GM23338 (cell line): ENCODE data around the gene MYH14. TPM values are rescaled to one million over a fixed set of nuclear protein-coding genes. Genes with fewer than 3 reads are reported as not detected.

Experiments used
- ATAC-seq: fragments of 200-7000 bp; cut with Tn5 transposase; 3 replicates; pipeline ENCODE4 v1.9.1; 2020
- DNase-seq: peaks from one replicate; pipeline ENCODE4 v3.0.0-alpha.2; 2015; ENCODE audit warnings: low spot score
- H2AFZ ChIP-seq: fragments of 200-600 bp; sonication (generic); 2 replicates; pipeline ENCODE4 v1.8.0; 2016; ENCODE audit warnings: antibody characterized with exemption, mild to moderate bottlenecking, moderate library complexity
- H3F3A ChIP-seq: fragments of 200-600 bp; sonication (generic); replicated peaks from 2 replicates; pipeline ENCODE4 v1.8.0; 2017; ENCODE audit warnings: antibody characterized with exemption, mixed run types, low read depth
- H3K27ac ChIP-seq: fragments of 200-600 bp; sonication (generic); 2 replicates; pipeline ENCODE4 v1.6.1; 2016; ENCODE audit warnings: low read depth
- H3K27me3 ChIP-seq: fragments of 200-600 bp; sonication (generic); 2 replicates; pipeline ENCODE4 v1.8.0; 2016; ENCODE audit warnings: mild to moderate bottlenecking, mixed run types, moderate library complexity; ENCODE audit not compliant: insufficient read depth
- H3K36me3 ChIP-seq: fragments of 200-600 bp; sonication (generic); 2 replicates; pipeline ENCODE4 v1.8.0; 2016; ENCODE audit warnings: mild to moderate bottlenecking; ENCODE audit not compliant: insufficient read depth
- H3K4me1 ChIP-seq: fragments of 200-600 bp; sonication (generic); 2 replicates; pipeline ENCODE4 v1.8.0; 2016; ENCODE audit warnings: mild to moderate bottlenecking, moderate library complexity; ENCODE audit not compliant: insufficient read depth
- H3K4me2 ChIP-seq: fragments of 200-600 bp; sonication (generic); 2 replicates; pipeline ENCODE4 v1.7.1; 2017; ENCODE audit warnings: mixed run types
- H3K4me3 ChIP-seq: fragments of 200-600 bp; sonication (generic); 2 replicates; pipeline ENCODE4 v1.6.1; 2016; ENCODE audit warnings: mixed run types
- H3K79me2 ChIP-seq: fragments of 200-600 bp; sonication (generic); replicated peaks from 2 replicates; pipeline ENCODE4 v1.8.0; 2017; ENCODE audit warnings: mild to moderate bottlenecking; ENCODE audit not compliant: insufficient read depth
- H3K9me2 ChIP-seq: fragments of 200-600 bp; sonication (generic); 2 replicates; pipeline ENCODE4 v1.8.0; 2017; ENCODE audit not compliant: insufficient read depth
- H4K20me1 ChIP-seq: fragments of 200-600 bp; sonication (generic); replicated peaks from 2 replicates; pipeline ENCODE4 v1.8.0; 2017; ENCODE audit warnings: mild to moderate bottlenecking; ENCODE audit not compliant: insufficient read depth
- H3K27ac Mint-ChIP-seq: 2 replicates; pipeline ENCODE4 v1.8.0; 2020; ENCODE audit warnings: inconsistent platforms, mild to moderate bottlenecking, moderate library complexity, mixed read lengths
- H3K27me3 Mint-ChIP-seq: 3 replicates; pipeline ENCODE4 v1.8.0; 2022; ENCODE audit warnings: low read depth, mild to moderate bottlenecking, moderate library complexity, mixed read lengths, inconsistent platforms; ENCODE audit not compliant: insufficient read depth, poor library complexity
- H3K36me3 Mint-ChIP-seq: 3 replicates; pipeline ENCODE4 v1.8.0; 2021; ENCODE audit warnings: low read depth, mild to moderate bottlenecking, inconsistent platforms, moderate library complexity, mixed read lengths
- H3K4me1 Mint-ChIP-seq: 3 replicates; pipeline ENCODE4 v1.8.0; 2020; ENCODE audit warnings: mild to moderate bottlenecking, inconsistent platforms, mixed read lengths
- H3K4me3 Mint-ChIP-seq: 3 replicates; pipeline ENCODE4 v1.8.0; 2021; ENCODE audit warnings: moderate library complexity, mild to moderate bottlenecking, inconsistent platforms, mixed read lengths
- H3K9me3 Mint-ChIP-seq: 3 replicates; pipeline ENCODE4 v1.8.0; 2020; ENCODE audit warnings: moderate library complexity, mild to moderate bottlenecking, inconsistent platforms, mixed read lengths
- CREB1 ChIP-seq: fragments of 250-450 bp; sonication (Bioruptor Pico); IDR thresholded peaks from 2 replicates; pipeline ENCODE4 v1.5.0; 2020; ENCODE audit warnings: low read depth, mild to moderate bottlenecking, moderate library complexity
- CTCF ChIP-seq, 2 experiments: fragments of 200-600 bp in 1 of 2; sonication (generic) in 1 of 2; conservative IDR thresholded peaks; 2 replicates each; pipeline versions ENCODE4 v1.5.1 to v1.6.1; 2016 to 2017; ENCODE audit warnings: antibody characterized with exemption in 2 of 2, low read depth in 2 of 2, mild to moderate bottlenecking in 2 of 2, moderate library complexity in 1 of 2
- ETS1 ChIP-seq: IDR thresholded peaks from 2 replicates; pipeline ENCODE4 v1.6.1; 2016; ENCODE audit warnings: antibody characterized with exemption
- EZH2 ChIP-seq: fragments of 200-600 bp; sonication (generic); IDR thresholded peaks from one replicate; pipeline ENCODE4 v1.8.0; 2017; ENCODE audit warnings: antibody characterized with exemption, mild to moderate bottlenecking, low read depth; ENCODE audit not compliant: unreplicated experiment
- EZH2phosphoT487 ChIP-seq: fragments of 200-600 bp; sonication (generic); IDR thresholded peaks from one replicate; pipeline ENCODE4 v1.8.1; 2018; ENCODE audit warnings: antibody characterized with exemption; ENCODE audit not compliant: unreplicated experiment
- JUNB ChIP-seq: IDR thresholded peaks from one replicate; pipeline ENCODE4 v1.6.1; 2016; ENCODE audit warnings: antibody characterized with exemption; ENCODE audit not compliant: unreplicated experiment
- NANOG ChIP-seq: IDR thresholded peaks from 2 replicates; pipeline ENCODE4 v1.6.1; 2016; ENCODE audit warnings: antibody characterized with exemption, borderline replicate concordance
- POLR2AphosphoS5 ChIP-seq: IDR thresholded peaks from 2 replicates; pipeline ENCODE4 v1.6.1; 2016; ENCODE audit warnings: antibody characterized with exemption, low read depth
- STAT1 ChIP-seq: IDR thresholded peaks from one replicate; pipeline ENCODE4 v1.6.1; 2016; ENCODE audit warnings: antibody characterized with exemption; ENCODE audit not compliant: unreplicated experiment
- ZNF114 ChIP-seq: fragments of 250-450 bp; sonication (Bioruptor Pico); IDR thresholded peaks from 2 replicates; pipeline ENCODE4 v1.5.0; 2020; ENCODE audit warnings: mild to moderate bottlenecking, moderate library complexity
- ZNF331 ChIP-seq: fragments of 250-450 bp; sonication (Bioruptor Pico); IDR thresholded peaks from 2 replicates; pipeline ENCODE4 v1.5.0; 2020; ENCODE audit warnings: low read depth, mild to moderate bottlenecking, moderate library complexity
- ZNF462 ChIP-seq: fragments of 250-450 bp; sonication (Bioruptor Pico); IDR thresholded peaks from 2 replicates; pipeline ENCODE4 v1.5.0; 2020; ENCODE audit warnings: mild to moderate bottlenecking, moderate library complexity
- polyA plus RNA-seq: library from polyadenylated mRNA; unstranded; fragments of >200 nt; fragmentation: Nextera tagmentation; extraction: Ambion mirVana; gene quantifications from 2 replicates; pipeline ENCODE4 v1.2.1, GENCODE V29; 2016
- total RNA-seq: library from RNA; depleted of rRNA; stranded (reverse); fragments of >200 nt; shearing (Covaris generic); gene quantifications from 2 replicates; pipeline ENCODE4 v1.2.3, GENCODE V29; 2014
- TF ChIP-seq, protein P1 (sequence below): IDR thresholded peaks from one replicate; pipeline ENCODE4 v1.6.1; 2018; ENCODE audit warnings: antibody characterized with exemption; ENCODE audit not compliant: unreplicated experiment

MYH14 gene
- total and polyA plus RNA-seq, 2 experiments from 2014 or later: 25.5 to 27.5 TPM

DNA sequence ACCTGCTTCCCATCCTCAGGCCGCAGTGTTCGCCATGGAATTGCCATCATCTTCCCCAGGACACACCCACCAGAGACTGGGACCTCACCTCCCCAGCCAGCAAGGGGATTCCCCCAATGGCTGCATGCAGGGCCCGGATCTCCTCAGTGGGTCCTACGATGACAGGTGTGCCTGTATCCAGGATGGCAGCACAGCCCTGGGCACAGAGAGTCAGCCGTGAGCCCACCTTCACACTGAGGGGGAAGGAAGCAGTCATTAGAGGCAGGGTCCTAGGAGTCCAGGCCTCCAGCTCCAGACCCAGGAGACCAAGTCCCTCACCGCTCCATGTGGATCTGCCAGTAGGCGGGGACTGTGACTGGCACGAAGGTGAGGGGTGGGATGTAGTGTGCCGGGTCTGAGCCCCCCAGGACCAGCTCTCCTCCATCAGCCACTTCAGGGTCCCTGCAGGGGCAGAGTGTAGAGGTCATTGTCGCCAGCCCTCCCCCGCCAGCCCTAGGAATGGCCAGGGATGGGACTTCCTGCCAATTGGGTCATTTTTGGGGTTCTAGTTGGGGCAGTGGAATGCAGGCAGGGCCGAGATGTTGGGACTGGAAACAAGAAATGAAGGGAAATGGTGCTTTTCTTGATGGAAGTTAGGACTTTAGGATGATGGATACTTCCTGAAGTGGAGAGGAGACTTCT, 131.5 kb downstream of the MYH14 start:
- Histone ChIP-seq H3K4me3 (no peak overlapping the region), H3F3A (peaks cover 17% of the 10 kb centered on the region), H4K20me1 (no peaks in the 10 kb centered on the region; the same call in 1 of the 2 replicates), H3K79me2 (peaks cover 4% of the 10 kb centered on the region), H3K27me3 (peaks cover 5% of the 10 kb centered on the region; the same call in 1 of the 2 replicates), H3K4me2 (no peak overlapping the region), H3K9me2 (0 out of 2 replicates have a peak, but pooled peaks cover 3% of the 10 kb centered on the region), H3K4me1 (peaks cover 11% of the 10 kb centered on the region), H3K36me3 (no peaks in the 10 kb centered on the region), H2AFZ (no peak overlapping the region), H3K27ac (no peak overlapping the region)
- no peak for TF ChIP-seq NANOG
- no peak for TF ChIP-seq ETS1
- no peak for TF ChIP-seq POLR2AphosphoS5
- TF ChIP-seq STAT1: no peak
- TF ChIP-seq CREB1: no peak
- TF ChIP-seq JUNB: no peak
- TF ChIP-seq ZNF462: no peak
- no peak for TF ChIP-seq ZNF331 (CRISPR knock-in tag)
- TF ChIP-seq EZH2: no peak
- no peak for TF ChIP-seq EZH2phosphoT487
- TF ChIP-seq, protein P1, sequence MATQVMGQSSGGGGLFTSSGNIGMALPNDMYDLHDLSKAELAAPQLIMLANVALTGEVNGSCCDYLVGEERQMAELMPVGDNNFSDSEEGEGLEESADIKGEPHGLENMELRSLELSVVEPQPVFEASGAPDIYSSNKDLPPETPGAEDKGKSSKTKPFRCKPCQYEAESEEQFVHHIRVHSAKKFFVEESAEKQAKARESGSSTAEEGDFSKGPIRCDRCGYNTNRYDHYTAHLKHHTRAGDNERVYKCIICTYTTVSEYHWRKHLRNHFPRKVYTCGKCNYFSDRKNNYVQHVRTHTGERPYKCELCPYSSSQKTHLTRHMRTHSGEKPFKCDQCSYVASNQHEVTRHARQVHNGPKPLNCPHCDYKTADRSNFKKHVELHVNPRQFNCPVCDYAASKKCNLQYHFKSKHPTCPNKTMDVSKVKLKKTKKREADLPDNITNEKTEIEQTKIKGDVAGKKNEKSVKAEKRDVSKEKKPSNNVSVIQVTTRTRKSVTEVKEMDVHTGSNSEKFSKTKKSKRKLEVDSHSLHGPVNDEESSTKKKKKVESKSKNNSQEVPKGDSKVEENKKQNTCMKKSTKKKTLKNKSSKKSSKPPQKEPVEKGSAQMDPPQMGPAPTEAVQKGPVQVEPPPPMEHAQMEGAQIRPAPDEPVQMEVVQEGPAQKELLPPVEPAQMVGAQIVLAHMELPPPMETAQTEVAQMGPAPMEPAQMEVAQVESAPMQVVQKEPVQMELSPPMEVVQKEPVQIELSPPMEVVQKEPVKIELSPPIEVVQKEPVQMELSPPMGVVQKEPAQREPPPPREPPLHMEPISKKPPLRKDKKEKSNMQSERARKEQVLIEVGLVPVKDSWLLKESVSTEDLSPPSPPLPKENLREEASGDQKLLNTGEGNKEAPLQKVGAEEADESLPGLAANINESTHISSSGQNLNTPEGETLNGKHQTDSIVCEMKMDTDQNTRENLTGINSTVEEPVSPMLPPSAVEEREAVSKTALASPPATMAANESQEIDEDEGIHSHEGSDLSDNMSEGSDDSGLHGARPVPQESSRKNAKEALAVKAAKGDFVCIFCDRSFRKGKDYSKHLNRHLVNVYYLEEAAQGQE: no peak
- TF ChIP-seq ZNF114 (CRISPR knock-in tag): no peak
- TF ChIP-seq CTCF (conservative IDR thresholded peaks at IDR 0.05; ENCODE audit: low read depth in 2 of 2): no peak
- Mint-ChIP-seq H3K27ac (no peak overlapping the region), H3K9me3 (peaks cover 94% of the 10 kb centered on the region), H3K36me3 (peaks cover 49% of the 10 kb centered on the region), H3K4me1 (no peaks in the 10 kb centered on the region), H3K27me3 (peaks cover 5% of the 10 kb centered on the region), H3K4me3 (no peak overlapping the region)
- ATAC-seq (no peak), DNase-seq (no peak)
